HG03460 (cell line): ENCODE results near the gene TREH.

ENCODE experiments used
- ATAC-seq: cut with Tn5 transposase; IDR thresholded peaks from one replicate; pipeline ENCODE4 v1.9.1; 2021; ENCODE audit not compliant: unreplicated experiment

The TREH gene

DNA sequence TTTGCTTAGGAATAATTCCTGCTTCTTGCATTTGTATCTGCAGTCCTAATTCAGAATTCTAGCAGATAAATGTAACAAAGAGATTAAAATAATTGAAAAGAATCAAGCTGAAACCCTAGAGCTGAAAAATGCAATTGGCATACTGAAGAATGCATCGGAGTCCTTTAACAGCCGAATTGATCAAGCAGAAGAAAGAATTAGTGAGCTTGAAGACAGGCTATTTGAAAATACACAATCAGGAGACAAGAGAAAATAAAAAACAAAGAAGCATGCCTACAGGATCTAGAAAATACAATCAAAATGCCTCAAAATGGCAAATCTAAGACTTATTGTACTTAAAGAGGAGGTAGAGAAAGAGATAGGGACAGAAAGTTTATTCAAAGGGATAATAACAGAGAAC is 8.2 kb downstream of the TREH start:
- no peak for ATAC-seq

DNA sequence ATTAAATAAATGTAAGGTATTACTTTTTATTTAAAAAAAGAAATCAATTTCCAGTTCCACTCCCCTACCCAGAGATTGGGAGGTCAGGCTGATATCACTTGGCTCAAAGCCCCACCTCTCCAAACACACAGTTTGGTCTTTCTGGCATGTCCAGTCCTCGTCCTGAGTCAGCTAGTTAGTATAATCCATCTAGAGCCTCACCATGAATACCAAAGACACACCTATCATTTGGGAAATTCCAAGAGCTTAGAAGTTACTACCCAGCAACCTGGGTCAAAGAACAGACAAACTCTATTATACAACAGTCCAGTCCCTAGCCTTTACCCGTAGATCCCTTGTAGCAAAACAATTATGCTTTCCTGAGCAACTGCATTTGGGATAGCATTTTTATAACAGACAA is 9.4 kb downstream of the TREH start:
- no peak for ATAC-seq

GRCh38 chr11:118666371-118666770 is 13.1 kb downstream of the TREH start:
- ATAC-seq: no peak

- ATAC-seq: no peak
Observed at GRCh38 chr11:118663902-118664301, 15.5 kb downstream of the TREH start.

- ATAC-seq: no peak
Observed at GRCh38 chr11:118663381-118663780, 16.1 kb downstream of the TREH start.

DNA sequence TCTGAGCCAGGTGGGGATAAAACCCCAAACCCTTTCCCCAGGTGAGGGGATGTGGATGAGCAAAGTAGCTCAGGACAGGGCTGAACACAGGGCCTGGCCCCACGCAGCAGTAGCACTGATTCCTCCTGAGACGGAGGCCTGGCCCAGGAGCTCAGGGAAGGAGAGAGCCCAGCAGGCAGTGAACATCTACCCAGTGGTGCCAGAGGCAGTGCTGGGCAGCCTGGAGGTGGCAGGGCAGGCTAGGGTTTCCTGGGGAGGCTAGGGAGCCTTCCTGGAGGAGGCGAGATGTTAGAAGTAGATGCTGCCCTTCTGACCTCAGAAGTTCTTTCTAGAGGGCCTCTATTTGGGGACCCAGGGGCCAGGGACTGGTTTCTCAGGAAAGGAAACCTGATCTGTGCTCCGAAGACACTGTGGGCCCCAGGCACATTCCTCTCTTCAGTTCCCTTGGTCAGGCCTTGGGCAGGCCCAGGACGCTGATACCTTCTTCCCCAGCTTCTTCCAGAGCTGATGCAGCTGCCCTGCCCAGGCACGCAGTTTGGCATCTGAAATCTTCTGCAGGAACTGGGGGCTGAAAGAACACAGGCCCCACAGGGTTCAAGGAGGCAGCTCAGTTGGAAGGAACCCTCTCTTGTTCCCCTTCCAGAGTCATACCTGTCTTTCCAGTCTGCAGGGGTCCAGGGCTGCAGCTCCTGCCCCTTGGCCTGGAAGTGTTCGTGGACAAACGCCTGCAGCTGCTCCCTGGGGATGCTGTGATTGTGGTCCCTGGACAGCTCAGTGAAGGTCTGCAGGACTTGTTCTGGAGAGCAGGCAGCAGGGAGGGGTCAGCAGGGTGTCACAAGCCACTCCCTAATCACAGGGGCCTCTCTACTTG is 16.8 kb downstream of the TREH start:
- ATAC-seq: no peak

- no peak for ATAC-seq
Observed at GRCh38 chr11:118661425-118662301, 17.8 kb downstream of the TREH start.

- no peak for ATAC-seq
Observed at GRCh38 chr11:118660681-118661424, 18.6 kb downstream of the TREH start.

DNA sequence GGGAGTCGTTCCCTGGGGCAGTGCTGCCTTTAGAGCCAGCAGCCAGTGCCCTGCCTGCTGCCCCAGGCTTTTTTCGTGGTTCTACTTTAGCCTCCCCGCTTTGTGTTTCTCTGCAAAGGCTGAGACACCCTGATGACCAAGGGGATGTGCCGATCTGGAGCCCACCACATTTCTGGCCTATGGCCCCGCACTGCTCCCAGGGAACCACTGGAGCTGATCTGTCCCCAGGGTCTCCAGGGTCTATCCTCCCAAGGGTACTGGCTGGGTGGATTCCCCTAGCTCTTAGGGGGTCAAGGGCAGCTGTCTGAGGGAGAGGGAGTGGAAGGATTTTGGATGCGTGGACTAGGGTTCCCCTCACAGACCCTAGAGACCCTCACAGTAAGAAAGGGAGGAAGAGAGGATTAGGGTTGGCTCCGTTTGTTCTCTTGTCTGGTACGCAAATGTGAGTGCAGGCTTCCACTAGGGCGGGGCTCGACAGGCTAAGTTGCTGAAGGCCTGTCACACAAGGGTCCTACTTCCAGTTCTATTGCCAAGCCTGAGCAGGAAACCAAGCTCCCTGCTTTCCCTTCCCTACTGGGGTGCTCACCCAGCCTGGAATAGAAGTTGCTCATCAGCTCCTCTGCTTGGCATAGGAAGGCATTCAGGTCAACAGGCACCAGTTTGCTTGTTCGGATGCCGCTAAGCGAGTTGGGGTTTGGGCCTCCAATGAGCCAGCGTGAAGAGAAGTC is 19.3 kb downstream of the TREH start:
- no peak for ATAC-seq

GRCh38 chr11:118659314-118659952 is 20.0 kb downstream of the TREH start:
- ATAC-seq: no peak

DNA sequence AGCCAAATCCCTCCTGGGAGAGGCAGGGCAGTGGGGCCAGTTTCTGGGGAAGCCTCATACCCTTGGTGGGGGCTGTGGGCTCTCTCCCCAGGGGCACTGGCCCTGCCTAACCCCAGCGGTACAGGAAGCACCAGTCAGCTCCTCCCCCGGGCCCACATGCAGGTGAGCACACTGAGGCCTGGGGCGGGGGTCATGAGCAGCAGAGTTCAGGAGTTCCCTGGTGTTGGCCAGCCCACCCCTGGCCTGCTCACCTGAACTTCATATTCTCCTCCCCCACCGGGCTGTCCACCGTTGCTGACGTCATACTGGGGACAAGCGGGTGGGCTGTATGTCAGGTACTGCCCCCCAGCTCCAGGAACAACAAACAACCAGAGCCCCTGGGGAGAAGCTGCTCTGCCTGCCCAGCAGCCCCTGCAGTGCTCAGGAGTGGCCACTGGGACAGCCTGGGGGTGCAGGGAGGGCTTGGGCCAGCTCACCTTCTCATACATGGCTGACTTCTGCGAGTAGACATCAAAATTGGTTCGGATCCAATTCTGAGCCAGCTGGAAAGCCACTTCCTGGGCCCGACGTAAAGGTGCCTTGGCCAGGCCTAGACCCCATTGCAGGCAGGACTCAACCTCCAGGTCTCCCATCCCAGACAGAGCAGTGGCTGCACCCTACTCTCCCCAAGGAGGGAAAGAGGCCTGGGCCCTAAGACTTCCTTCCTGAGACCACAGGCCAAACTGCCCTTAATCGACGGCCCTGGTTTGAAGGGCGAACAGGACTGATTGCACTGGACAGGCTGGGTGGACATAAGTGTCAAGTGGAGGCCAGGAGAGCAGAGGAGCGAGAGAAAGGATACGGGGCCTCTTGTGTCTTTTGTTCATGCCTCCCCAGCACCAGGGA is 20.8 kb downstream of the TREH start:
- no peak for ATAC-seq

GRCh38 chr11:118657709-118658428 is 21.6 kb downstream of the TREH start:
- ATAC-seq: no peak

DNA sequence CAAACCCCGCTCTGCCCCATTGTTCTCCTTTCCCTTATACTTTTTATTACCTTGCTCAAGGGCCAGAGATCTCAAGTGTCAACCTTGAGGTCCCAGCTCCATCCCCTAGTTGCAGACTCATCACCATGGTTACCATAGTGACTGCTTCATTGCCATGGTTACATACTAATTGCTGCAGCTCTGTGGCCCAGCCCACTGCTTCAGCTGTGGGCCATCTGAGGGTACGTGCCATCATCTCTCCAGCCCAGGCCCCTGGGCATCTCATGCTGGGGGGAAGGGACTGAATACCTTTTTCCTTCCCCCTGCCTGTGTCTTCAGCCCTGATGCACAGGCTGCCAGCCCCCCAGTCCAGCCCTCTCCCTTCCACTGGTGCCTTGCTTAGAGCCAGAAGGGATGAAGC is 22.2 kb downstream of the TREH start:
- no peak for ATAC-seq

DNA sequence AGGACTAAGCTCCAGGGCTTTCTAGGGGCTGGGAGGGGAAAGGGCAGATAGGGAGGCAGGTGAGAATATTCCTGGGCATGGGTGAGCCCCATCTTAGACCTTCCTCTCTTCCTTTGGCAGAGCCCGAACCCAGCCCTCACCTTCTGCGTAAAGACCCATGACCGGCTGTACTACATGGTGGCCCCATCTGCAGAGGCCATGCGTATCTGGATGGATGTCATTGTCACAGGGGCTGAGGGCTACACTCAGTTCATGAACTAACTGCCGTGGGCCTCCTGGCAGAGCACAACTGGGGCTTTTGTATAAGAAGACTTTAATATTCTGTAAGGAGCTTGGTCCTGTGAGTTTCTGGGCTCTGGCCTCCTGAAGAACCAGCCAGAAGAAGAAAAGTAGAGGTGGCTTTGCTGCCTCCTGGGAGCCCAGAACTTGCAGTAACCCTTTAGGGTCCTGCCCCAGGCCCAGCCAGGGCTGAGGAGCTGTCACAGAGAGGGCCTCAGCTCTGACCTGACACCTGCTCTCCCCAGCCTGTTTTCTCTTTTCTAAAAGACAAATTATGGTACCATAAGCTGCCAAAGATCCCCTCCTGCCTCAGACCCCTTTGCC is 22.8 kb downstream of the TREH start:
- no peak for ATAC-seq

DNA sequence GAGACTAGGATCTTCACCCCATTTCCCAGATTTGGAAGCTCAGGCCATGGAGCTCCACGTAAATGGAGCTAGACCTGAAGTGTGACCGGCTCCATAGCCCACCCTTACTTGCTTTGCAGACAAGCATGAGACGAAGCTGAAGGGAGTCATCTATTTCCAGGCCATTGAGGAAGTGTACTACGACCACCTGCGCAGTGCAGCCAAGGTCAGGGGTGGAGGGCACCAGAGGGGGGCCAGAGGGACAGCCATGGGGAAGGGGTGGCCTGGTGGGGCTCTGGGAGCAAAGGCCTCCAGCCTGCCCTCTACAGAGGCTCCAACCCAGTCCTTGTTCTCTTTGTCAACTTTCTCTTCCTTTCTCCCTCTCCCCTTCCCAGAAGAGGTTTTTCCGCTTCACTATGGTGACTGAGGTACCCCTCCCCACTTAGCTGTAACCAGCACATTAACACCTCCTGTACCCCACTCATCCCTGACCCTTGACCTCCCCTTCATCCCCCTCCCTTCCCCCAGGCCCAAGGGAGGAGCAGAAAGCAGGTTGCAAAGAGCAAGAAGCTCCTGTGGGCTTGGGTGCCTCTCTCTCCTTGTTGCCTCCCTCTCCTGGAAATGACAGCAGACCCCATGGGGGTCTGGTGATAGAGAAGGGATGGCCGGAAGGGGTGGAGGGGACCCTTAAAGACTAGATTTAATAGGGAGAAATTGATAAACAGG is 23.8 kb downstream of the TREH start:
- ATAC-seq: no peak

DNA sequence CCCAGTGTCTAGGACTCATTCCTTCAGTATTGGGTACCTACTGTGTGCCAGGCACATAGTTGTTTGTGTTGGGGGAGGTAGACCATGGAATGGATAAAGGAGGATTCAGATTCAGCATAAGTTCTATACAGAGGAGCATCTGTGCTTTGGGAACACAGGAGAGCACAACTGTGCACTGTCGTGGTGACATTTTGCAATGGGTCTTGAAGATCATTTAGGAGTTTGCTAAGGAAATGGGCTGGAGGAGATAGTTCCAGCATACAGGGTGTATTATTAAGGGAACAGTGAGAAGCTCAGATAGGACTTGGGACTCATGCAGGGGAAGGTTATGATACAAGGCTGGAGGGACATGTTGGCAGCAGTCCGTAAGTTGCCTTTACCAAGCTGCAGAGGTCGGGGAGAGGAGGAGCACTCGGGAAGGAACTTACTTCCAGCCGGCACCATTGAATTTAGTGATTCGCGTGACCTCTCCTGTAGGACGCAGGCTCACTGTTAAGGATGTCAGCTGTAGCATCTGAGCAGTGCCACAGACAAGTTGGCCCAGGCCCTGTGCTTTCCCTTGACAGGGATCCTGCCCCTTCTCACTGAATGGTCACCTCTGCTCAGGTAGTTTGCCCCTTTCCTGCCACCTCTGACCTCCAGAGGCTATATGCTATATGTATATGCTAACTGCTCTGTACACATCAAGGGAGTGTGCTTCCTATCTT is 25.6 kb downstream of the TREH start:
- no peak for ATAC-seq

GRCh38 chr11:118652681-118653181 is 26.7 kb downstream of the TREH start:
- ATAC-seq: no peak
